DOHH2 (cell line): Measurements from ENCODE around the gene CMA1.

ENCODE experiments used
- H3F3A ChIP-seq: fragments of 200-600 bp; sonication (generic), shearing (Covaris generic); 2 replicates; pipeline ENCODE4 v1.6.0; 2016; ENCODE audit warnings: antibody characterized with exemption, mild to moderate bottlenecking; ENCODE audit not compliant: control insufficient read depth, insufficient read depth
- H3K27ac ChIP-seq: fragments of 200-600 bp; sonication (generic); 2 replicates; pipeline ENCODE4 v1.5.1; 2014; ENCODE audit warnings: low read depth, mild to moderate bottlenecking, low read length, moderate library complexity
- H3K27me3 ChIP-seq: fragments of 200-600 bp; sonication (generic); 2 replicates; pipeline ENCODE4 v1.6.1; 2014; ENCODE audit warnings: mild to moderate bottlenecking, low read length, mixed read lengths; ENCODE audit not compliant: control insufficient read depth
- H3K36me3 ChIP-seq: fragments of 200-600 bp; sonication (generic); 2 replicates; pipeline ENCODE4 v1.6.1; 2014; ENCODE audit warnings: mild to moderate bottlenecking, low read length, moderate library complexity, mixed read lengths; ENCODE audit not compliant: control insufficient read depth
- H3K4me1 ChIP-seq: fragments of 200-600 bp; sonication (generic); 2 replicates; pipeline ENCODE4 v1.6.1; 2014; ENCODE audit warnings: mild to moderate bottlenecking, low read length, mixed read lengths; ENCODE audit not compliant: control insufficient read depth
- H3K4me2 ChIP-seq: fragments of 200-600 bp; sonication (generic); 2 replicates; pipeline ENCODE4 v1.6.0; 2014; ENCODE audit warnings: mild to moderate bottlenecking, low read length, moderate library complexity
- H3K4me3 ChIP-seq: fragments of 200-600 bp; sonication (generic); 2 replicates; pipeline ENCODE4 v1.5.1; 2014; ENCODE audit warnings: mild to moderate bottlenecking, low read length, mixed read lengths
- H3K79me2 ChIP-seq: fragments of 200-600 bp; sonication (generic); 2 replicates; pipeline ENCODE4 v1.6.1; 2014; ENCODE audit warnings: mild to moderate bottlenecking, low read length, mixed read lengths; ENCODE audit not compliant: control insufficient read depth
- H3K9me2 ChIP-seq: fragments of 200-600 bp; sonication (generic); replicated peaks from 2 replicates; pipeline ENCODE4 v1.6.1; 2014; ENCODE audit warnings: mild to moderate bottlenecking, low read length, mixed read lengths; ENCODE audit not compliant: control insufficient read depth
- H3K9me3 ChIP-seq: fragments of 200-600 bp; sonication (generic); 2 replicates; pipeline ENCODE4 v1.6.1; 2014; ENCODE audit warnings: antibody characterized with exemption, low read length, mixed read lengths; ENCODE audit not compliant: control insufficient read depth, insufficient read depth
- H4K20me1 ChIP-seq: fragments of 200-600 bp; sonication (generic); 2 replicates; pipeline ENCODE4 v1.6.0; 2014; ENCODE audit warnings: low read depth, mild to moderate bottlenecking, antibody characterized with exemption, low read length, moderate library complexity; ENCODE audit not compliant: control insufficient read depth, insufficient read depth
- EZH2phosphoT487 ChIP-seq: fragments of 200-600 bp; sonication (generic); IDR thresholded peaks from 2 replicates; pipeline ENCODE4 v1.6.1; 2017; ENCODE audit warnings: borderline replicate concordance, mild to moderate bottlenecking, antibody characterized with exemption, low read length, moderate library complexity, mixed read lengths
- TF ChIP-seq, protein P1 (sequence below): fragments of 200-600 bp; sonication (generic); IDR thresholded peaks from one replicate; pipeline ENCODE4 v1.5.1; 2014; ENCODE audit warnings: antibody characterized with exemption, mild to moderate bottlenecking, low read depth, low read length; ENCODE audit not compliant: poor library complexity, severe bottlenecking

Gene CMA1

DNA sequence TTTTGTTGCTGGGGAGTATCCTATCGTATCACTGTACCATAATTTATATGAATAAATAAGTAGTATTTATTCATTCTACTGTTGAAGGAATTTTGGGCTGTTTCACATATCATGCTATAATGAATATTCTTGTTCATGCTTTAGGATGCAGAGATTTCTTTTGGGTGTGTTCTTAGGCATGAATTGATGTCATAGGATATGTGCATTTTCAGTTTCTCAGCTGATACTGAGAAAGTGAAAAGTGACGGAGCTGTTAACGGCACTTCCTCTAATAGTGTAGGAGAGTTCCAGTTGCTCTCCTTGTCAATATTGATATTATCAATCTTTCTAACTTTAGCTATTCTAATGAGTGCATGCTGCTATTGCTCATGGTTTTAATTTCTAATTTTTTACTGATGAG is 42.3 kb downstream of the CMA1 start:
- Histone ChIP-seq H3K4me2 (no peak overlapping the region), H4K20me1 (no peaks in the 10 kb centered on the region), H3K9me2 (no peaks in the 10 kb centered on the region), H3F3A (no peaks in the 10 kb centered on the region), H3K27me3 (no peaks in the 10 kb centered on the region), H3K27ac (no peak overlapping the region), H3K36me3 (no peaks in the 10 kb centered on the region), H3K4me3 (no peak overlapping the region), H3K4me1 (no peaks in the 10 kb centered on the region), H3K9me3 (no peaks in the 10 kb centered on the region), H3K79me2 (no peaks in the 10 kb centered on the region)
- TF ChIP-seq, protein P1, sequence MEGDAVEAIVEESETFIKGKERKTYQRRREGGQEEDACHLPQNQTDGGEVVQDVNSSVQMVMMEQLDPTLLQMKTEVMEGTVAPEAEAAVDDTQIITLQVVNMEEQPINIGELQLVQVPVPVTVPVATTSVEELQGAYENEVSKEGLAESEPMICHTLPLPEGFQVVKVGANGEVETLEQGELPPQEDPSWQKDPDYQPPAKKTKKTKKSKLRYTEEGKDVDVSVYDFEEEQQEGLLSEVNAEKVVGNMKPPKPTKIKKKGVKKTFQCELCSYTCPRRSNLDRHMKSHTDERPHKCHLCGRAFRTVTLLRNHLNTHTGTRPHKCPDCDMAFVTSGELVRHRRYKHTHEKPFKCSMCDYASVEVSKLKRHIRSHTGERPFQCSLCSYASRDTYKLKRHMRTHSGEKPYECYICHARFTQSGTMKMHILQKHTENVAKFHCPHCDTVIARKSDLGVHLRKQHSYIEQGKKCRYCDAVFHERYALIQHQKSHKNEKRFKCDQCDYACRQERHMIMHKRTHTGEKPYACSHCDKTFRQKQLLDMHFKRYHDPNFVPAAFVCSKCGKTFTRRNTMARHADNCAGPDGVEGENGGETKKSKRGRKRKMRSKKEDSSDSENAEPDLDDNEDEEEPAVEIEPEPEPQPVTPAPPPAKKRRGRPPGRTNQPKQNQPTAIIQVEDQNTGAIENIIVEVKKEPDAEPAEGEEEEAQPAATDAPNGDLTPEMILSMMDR: no peak
- no peak for TF ChIP-seq EZH2phosphoT487

DNA sequence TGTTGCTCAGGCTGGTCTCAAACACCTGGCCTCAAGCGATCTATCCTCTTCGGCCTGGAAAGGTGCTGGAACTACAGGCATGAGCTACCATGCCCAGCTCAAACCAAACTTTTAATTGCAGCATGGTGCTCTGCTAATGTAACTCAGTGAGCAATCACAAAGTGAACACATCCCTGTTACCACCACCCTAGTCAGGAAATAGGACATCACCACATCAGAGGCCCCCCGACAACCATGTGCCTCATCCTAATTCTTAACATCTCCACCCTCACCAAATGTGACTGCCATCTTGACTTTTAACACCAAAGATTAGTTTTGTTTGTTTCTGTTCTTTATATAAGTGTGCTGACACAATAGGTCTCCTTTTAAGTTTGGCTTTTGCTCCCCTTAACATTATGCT is 42.7 kb downstream of the CMA1 start:
- H3K4me2 ChIP-seq: no peak overlapping the region
- no peak overlapping the region for H3K4me3 ChIP-seq
- H3K27ac ChIP-seq: no peak overlapping the region
- H4K20me1 ChIP-seq: no peaks in the 10 kb centered on the region
- no peaks in the 10 kb centered on the region for H3F3A ChIP-seq
- no peaks in the 10 kb centered on the region for H3K9me3 ChIP-seq
- no peaks in the 10 kb centered on the region for H3K4me1 ChIP-seq
- no peak for TF ChIP-seq EZH2phosphoT487
- TF ChIP-seq, protein P1: no peak
- no peaks in the 10 kb centered on the region for H3K9me2 ChIP-seq
- no peaks in the 10 kb centered on the region for H3K79me2 ChIP-seq
- H3K36me3 ChIP-seq: no peaks in the 10 kb centered on the region
- H3K27me3 ChIP-seq: no peaks in the 10 kb centered on the region

DNA sequence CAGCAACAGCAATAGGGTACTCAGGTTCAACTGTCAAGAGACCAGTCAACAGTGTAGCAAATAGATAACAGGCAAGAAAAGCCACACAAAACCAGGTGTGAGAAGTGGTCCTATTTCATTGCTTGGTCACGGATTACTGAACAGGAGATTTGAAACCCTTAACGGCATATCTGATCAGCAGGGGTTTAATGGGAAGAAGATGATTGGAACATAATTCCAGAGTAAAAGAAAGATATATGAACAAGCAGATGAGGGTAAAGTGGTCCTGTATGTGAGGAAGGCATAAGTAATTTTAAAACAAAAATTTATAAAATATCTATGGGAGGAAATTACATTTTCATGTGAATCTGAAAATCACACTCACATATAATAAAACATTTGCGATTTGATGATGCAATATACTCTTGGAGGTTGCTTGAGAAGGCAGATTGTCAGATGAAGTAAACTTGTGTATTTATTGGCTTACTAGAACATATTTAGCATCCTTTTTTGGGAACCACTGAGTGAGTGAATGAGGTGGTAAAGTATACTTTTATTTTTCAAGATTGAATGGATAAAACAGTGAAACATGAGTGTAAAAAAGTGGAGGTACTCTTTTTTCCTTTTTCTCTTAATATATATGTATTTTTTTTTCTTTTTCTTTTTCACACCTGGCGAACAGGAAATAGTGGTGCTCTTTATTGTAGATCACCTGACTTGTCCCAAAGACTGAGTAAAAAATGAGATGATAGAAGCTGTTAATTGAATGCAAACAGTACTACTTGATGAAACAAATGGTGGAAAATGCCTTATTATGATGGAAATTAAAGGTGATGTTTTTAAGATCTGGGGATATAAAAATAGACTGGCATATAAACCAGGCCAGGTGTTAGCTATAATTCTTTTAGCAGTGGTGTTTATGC is 43.9 kb downstream of the CMA1 start:
- TF ChIP-seq EZH2phosphoT487: no peak
- TF ChIP-seq, protein P1: no peak
- Histone ChIP-seq H3K4me2 (no peak overlapping the region), H3K9me3 (no peaks in the 10 kb centered on the region), H3K4me1 (no peaks in the 10 kb centered on the region), H3K27me3 (no peaks in the 10 kb centered on the region), H3K4me3 (no peak overlapping the region), H3K27ac (no peak overlapping the region), H3F3A (no peaks in the 10 kb centered on the region), H4K20me1 (no peaks in the 10 kb centered on the region), H3K36me3 (no peaks in the 10 kb centered on the region), H3K9me2 (no peaks in the 10 kb centered on the region), H3K79me2 (no peaks in the 10 kb centered on the region)
